H1 (cell line): ENCODE results near the gene PSKH1. TPM values are rescaled to one million over a fixed set of nuclear protein-coding genes. Genes with fewer than 3 reads are reported as not detected.

Source experiments
- TAF7 ChIP-seq: optimal IDR thresholded peaks from 2 replicates; pipeline ENCODE3; 2011; ENCODE audit warnings: low read depth, mild to moderate bottlenecking, inconsistent platforms, low read length, moderate library complexity, borderline replicate concordance
- polyA plus RNA-seq, 7 experiments: library from polyadenylated mRNA; depleted of rRNA in 3 of 7; stranded (reverse) in 5 of 7; unstranded in 2 of 7; fragments of >200 nt in 5 of 7; fragments of 200-250 nt in 2 of 7; gene quantifications; 1 replicate in 5 of 7; 2 replicates in 1 of 7; 4 replicates in 1 of 7; pipeline versions ENCODE4 v1.2.1 to v1.2.3, GENCODE V29; 2011 to 2013; ENCODE audit warnings: missing spikeins in 2 of 7, mixed read lengths in 2 of 7
- total RNA-seq: library from RNA; stranded (reverse); fragmentation: NEBNext Ultra II Directional; extraction: Animal tissue kit (Norgen Biotek cat#: 25700); gene quantifications from 2 replicates; pipeline ENCODE4 v1.2.1, GENCODE V29; 2021
- TF ChIP-seq, protein P1 (sequence below): fragments of 300-600 bp; sonication (generic); IDR thresholded peaks from 2 replicates; pipeline ENCODE4 v1.7.1; 2012; ENCODE audit warnings: low read length, moderate library complexity, mild to moderate bottlenecking, inconsistent platforms; ENCODE audit not compliant: insufficient replicate concordance

Gene PSKH1
- total and polyA plus RNA-seq, 2 of the 8 experiments (the other 6 are each of a cell fraction or from before 2014, with no cell fraction given), result 24.8 to 51.0 TPM

DNA sequence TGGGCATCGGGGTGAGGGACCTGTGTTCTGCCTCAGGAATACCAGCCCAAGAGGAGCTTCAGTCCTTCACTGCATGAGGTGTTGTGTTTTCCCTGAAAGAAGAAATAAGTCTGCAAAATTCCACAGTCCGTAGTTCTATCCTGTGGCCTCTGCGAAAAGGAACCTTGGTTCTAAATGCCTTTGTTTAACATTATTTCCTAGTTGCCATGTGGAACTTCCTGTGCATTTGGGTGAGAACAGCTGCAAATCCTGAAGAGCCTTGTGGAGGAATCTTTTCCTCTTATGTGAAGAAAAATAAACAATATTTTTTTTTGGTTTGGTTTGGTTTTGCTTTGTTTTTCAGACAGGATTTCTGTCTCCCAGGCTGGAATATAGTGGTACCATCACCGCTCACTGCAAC is 9.8 kb downstream of the PSKH1 start (continued):
- TF ChIP-seq, protein P1, sequence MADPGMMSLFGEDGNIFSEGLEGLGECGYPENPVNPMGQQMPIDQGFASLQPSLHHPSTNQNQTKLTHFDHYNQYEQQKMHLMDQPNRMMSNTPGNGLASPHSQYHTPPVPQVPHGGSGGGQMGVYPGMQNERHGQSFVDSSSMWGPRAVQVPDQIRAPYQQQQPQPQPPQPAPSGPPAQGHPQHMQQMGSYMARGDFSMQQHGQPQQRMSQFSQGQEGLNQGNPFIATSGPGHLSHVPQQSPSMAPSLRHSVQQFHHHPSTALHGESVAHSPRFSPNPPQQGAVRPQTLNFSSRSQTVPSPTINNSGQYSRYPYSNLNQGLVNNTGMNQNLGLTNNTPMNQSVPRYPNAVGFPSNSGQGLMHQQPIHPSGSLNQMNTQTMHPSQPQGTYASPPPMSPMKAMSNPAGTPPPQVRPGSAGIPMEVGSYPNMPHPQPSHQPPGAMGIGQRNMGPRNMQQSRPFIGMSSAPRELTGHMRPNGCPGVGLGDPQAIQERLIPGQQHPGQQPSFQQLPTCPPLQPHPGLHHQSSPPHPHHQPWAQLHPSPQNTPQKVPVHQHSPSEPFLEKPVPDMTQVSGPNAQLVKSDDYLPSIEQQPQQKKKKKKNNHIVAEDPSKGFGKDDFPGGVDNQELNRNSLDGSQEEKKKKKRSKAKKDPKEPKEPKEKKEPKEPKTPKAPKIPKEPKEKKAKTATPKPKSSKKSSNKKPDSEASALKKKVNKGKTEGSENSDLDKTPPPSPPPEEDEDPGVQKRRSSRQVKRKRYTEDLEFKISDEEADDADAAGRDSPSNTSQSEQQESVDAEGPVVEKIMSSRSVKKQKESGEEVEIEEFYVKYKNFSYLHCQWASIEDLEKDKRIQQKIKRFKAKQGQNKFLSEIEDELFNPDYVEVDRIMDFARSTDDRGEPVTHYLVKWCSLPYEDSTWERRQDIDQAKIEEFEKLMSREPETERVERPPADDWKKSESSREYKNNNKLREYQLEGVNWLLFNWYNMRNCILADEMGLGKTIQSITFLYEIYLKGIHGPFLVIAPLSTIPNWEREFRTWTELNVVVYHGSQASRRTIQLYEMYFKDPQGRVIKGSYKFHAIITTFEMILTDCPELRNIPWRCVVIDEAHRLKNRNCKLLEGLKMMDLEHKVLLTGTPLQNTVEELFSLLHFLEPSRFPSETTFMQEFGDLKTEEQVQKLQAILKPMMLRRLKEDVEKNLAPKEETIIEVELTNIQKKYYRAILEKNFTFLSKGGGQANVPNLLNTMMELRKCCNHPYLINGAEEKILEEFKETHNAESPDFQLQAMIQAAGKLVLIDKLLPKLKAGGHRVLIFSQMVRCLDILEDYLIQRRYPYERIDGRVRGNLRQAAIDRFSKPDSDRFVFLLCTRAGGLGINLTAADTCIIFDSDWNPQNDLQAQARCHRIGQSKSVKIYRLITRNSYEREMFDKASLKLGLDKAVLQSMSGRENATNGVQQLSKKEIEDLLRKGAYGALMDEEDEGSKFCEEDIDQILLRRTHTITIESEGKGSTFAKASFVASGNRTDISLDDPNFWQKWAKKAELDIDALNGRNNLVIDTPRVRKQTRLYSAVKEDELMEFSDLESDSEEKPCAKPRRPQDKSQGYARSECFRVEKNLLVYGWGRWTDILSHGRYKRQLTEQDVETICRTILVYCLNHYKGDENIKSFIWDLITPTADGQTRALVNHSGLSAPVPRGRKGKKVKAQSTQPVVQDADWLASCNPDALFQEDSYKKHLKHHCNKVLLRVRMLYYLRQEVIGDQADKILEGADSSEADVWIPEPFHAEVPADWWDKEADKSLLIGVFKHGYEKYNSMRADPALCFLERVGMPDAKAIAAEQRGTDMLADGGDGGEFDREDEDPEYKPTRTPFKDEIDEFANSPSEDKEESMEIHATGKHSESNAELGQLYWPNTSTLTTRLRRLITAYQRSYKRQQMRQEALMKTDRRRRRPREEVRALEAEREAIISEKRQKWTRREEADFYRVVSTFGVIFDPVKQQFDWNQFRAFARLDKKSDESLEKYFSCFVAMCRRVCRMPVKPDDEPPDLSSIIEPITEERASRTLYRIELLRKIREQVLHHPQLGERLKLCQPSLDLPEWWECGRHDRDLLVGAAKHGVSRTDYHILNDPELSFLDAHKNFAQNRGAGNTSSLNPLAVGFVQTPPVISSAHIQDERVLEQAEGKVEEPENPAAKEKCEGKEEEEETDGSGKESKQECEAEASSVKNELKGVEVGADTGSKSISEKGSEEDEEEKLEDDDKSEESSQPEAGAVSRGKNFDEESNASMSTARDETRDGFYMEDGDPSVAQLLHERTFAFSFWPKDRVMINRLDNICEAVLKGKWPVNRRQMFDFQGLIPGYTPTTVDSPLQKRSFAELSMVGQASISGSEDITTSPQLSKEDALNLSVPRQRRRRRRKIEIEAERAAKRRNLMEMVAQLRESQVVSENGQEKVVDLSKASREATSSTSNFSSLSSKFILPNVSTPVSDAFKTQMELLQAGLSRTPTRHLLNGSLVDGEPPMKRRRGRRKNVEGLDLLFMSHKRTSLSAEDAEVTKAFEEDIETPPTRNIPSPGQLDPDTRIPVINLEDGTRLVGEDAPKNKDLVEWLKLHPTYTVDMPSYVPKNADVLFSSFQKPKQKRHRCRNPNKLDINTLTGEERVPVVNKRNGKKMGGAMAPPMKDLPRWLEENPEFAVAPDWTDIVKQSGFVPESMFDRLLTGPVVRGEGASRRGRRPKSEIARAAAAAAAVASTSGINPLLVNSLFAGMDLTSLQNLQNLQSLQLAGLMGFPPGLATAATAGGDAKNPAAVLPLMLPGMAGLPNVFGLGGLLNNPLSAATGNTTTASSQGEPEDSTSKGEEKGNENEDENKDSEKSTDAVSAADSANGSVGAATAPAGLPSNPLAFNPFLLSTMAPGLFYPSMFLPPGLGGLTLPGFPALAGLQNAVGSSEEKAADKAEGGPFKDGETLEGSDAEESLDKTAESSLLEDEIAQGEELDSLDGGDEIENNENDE, result no peak
- TF ChIP-seq TAF7, result no peak
